Neutrophil (primary cell): ENCODE measurements around the gene ATXN7L3.

Experiments used
- H3K27ac ChIP-seq: fragments of 200-600 bp; sonication (generic); 2 replicates; pipeline ENCODE4 v1.5.1; 2016; ENCODE audit warnings: mild to moderate bottlenecking, moderate library complexity
- H3K27me3 ChIP-seq: fragments of 200-600 bp; sonication (generic); 2 replicates; pipeline ENCODE4 v1.6.0; 2016; ENCODE audit warnings: mild to moderate bottlenecking
- H3K36me3 ChIP-seq: fragments of 200-600 bp; sonication (generic); 2 replicates; pipeline ENCODE4 v1.5.1; 2017
- H3K4me1 ChIP-seq, 2 experiments: fragments of 200-600 bp in 1 of 2; sonication (generic) in 1 of 2; 1 replicate in 1 of 2; 2 replicates in 1 of 2; pipeline versions ENCODE4 v1.5.1 to v1.6.1; 2013 to 2016; ENCODE audit warnings: low read depth in 1 of 2, low read length in 1 of 2, mild to moderate bottlenecking in 1 of 2, moderate library complexity in 1 of 2; ENCODE audit not compliant: control insufficient read depth in 1 of 2, insufficient read depth in 1 of 2
- H3K4me3 ChIP-seq, 2 experiments: fragments of 200-600 bp in 1 of 2; sonication (generic) in 1 of 2; 1 replicate in 1 of 2; 2 replicates in 1 of 2; pipeline ENCODE4 v1.5.1; 2013 to 2016; ENCODE audit warnings: low read depth in 1 of 2, low read length in 1 of 2, mild to moderate bottlenecking in 1 of 2, moderate library complexity in 1 of 2
- H3K9me3 ChIP-seq: fragments of 200-600 bp; sonication (generic); 2 replicates; pipeline ENCODE4 v1.5.1; 2016
- TF ChIP-seq, protein P1 (sequence below): fragments of 200-600 bp; sonication (generic); IDR thresholded peaks from 2 replicates; pipeline ENCODE4 v1.5.1; 2016; ENCODE audit warnings: antibody characterized with exemption

ATXN7L3 gene

DNA sequence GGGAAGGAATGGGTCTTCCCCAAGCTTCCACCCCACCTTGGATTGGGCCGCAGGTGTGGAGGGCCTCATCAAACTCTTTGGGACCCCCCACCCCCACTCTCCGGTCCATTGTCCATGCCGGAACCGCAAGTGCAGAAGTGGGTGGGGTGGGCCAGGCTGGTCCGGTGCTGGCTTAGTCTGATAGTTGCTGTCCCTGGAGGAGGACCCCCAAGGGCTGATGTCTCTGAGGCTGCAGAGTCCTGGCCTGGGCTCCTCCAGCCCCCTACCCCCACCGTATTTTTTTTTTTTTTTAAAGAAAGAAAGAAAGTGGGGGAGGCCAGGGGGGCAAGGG, 7.1 kb upstream of the ATXN7L3 start:
- H3K27me3 ChIP-seq, result no peaks in the 10 kb centered on the region
- H3K9me3 ChIP-seq, result no peaks in the 10 kb centered on the region
- H3K4me3 ChIP-seq, result no peak overlapping the region
- no peak overlapping the region for H3K27ac ChIP-seq
- TF ChIP-seq, protein P1, sequence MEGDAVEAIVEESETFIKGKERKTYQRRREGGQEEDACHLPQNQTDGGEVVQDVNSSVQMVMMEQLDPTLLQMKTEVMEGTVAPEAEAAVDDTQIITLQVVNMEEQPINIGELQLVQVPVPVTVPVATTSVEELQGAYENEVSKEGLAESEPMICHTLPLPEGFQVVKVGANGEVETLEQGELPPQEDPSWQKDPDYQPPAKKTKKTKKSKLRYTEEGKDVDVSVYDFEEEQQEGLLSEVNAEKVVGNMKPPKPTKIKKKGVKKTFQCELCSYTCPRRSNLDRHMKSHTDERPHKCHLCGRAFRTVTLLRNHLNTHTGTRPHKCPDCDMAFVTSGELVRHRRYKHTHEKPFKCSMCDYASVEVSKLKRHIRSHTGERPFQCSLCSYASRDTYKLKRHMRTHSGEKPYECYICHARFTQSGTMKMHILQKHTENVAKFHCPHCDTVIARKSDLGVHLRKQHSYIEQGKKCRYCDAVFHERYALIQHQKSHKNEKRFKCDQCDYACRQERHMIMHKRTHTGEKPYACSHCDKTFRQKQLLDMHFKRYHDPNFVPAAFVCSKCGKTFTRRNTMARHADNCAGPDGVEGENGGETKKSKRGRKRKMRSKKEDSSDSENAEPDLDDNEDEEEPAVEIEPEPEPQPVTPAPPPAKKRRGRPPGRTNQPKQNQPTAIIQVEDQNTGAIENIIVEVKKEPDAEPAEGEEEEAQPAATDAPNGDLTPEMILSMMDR, result no peak
- peaks cover 32 to 36% of the 10 kb centered on the region in 2 experiments for H3K4me1 ChIP-seq
- peaks cover 61% of the 10 kb centered on the region for H3K36me3 ChIP-seq

DNA sequence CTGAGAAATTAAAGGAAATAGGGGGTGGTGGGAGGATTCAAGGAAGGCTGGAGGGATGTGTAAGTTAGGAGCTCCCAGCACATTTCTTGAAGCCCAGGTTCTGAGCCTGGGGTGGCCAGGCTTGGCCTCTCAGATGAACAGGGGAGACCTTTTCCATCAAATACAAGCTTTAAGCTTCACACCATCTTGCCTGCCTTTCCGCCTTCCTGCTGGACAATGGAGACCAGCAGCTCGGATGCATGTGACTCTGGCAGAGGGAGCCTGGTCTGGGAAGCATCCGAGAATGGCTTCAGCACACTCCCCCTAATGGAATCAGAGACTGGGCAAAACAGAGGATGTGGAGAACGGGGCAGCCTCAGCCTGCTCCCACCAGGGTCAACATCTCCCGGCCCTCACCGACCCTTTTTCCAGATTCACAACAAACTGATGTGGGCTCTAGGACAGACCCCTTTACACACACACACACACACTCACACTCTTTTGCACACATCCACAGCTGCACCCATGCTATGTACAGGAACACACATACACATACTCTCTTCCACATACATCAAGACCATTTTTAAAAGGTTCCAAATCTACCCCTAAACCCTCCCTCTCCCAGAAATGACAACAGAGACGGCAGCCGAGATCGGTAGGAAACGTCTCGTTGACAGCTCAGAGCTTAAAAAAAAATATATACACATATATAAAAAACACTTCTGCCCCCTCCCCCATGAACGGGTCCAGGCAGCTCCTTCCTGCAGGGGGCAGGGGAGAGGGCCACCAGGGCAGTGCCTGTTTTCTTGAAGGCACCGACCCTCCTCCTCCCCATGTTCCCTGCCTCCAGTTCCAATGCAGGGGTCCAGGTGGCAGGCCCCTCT, 6.5 kb upstream of the ATXN7L3 start:
- TF ChIP-seq, protein P1, result no peak
- peaks cover 55% of the 10 kb centered on the region for H3K36me3 ChIP-seq

DNA sequence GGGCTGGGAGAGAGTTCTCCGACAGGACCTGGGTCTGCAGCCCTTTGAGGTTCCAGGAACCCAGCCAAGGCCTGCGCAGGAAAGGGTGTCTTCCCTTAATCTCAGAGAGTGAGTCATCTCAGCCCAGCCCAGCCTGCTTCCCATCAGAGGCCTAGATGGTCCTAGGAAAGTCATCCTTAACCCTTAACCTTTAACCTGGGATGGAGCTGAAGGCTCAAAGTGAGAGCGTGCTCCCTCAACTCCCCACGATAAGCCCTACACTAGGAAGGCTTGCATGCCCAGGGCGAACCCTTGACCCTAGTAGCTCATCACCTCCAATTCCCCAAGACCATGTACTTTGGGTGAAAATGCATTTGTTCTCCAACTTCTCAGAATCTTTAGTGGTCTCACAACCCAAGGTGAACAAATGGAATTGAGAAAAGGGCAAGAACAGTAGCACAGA, 4.8 kb upstream of the ATXN7L3 start:
- H3K4me1 ChIP-seq, result peaks cover 27 to 33% of the 10 kb centered on the region in 2 experiments
- H3K9me3 ChIP-seq, result no peaks in the 10 kb centered on the region
- H3K4me3 ChIP-seq, result no peak overlapping the region
- TF ChIP-seq, protein P1, result no peak
- H3K36me3 ChIP-seq, result peaks cover 37% of the 10 kb centered on the region
- H3K27me3 ChIP-seq, result no peaks in the 10 kb centered on the region
- peak overlapping the region; percentile 21 for H3K27ac ChIP-seq

More for the DNA sequence above, 6.5 kb upstream of the ATXN7L3 start:
- Histone ChIP-seq H3K4me1 (peaks cover 34 to 39% of the 10 kb centered on the region in 2 experiments), H3K4me3 (no peak overlapping the region), H3K27ac (peak overlapping the region; percentile 29), H3K27me3 (no peaks in the 10 kb centered on the region), H3K9me3 (no peaks in the 10 kb centered on the region)

DNA sequence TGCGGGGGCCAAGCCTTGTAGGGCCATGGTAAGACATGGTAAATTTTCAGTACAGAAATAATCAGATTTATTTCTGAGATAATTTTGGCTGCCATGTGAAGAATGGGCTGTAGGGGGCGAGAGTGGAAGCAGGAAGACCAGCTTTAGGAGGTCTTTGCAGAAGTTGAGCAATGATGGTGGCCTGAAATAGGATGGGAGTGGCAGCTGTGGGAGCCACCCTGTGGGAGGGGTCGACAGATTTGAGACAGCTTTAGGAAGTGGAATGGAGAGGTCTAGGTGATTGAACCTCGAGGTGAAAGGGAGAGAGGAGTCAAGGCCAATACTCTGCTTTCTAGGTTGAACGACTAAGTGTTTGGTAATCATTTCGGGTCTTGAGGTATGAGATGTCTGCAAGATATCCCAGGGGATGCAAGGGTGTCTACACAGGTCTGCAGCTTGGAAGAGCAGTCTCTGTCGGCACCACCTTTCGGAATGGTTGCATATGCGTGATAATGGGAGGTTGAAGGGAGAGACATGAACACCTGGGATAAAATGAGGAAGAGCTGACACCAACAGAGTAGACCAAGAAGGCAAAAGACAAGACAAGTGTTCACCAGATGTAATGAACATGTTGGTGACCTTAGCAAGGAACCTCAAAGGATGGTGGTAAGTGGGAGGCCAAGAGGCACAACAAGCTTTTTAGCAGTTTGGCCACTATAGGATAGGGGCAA, 4.2 kb upstream of the ATXN7L3 start:
- Histone ChIP-seq H3K4me3 (no peak overlapping the region), H3K27me3 (no peaks in the 10 kb centered on the region), H3K27ac (peak overlapping the region; percentile 21), H3K9me3 (no peaks in the 10 kb centered on the region), H3K4me1 (peaks cover 22 to 29% of the 10 kb centered on the region in 2 experiments), H3K36me3 (peaks cover 32% of the 10 kb centered on the region)
- TF ChIP-seq, protein P1, result peak; percentile 63

DNA sequence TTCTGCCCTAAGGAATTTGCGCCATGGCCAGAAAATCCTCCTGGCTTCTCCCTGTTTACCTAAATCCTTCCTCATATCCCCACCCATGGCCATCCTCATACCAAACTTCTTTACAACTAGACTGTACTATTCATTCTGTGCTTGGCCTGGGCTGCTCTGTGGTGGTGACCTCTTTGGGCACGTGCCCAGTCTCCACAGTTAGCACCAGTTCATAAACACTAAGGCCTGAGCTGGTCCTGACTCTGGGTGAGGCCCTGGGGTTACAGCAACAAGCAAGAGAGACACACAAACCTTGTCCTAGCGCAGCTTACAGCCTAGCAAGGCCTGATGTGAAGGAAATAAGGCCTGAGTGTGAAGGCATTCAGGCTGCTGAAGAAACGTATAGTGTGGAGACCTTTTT, 3.1 kb upstream of the ATXN7L3 start:
- Histone ChIP-seq H3K4me3 (no peak overlapping the region), H3K9me3 (no peaks in the 10 kb centered on the region), H3K27me3 (no peaks in the 10 kb centered on the region), H3K27ac (no peak overlapping the region), H3K36me3 (peaks cover 20% of the 10 kb centered on the region), H3K4me1 (peaks cover 32 to 39% of the 10 kb centered on the region in 2 experiments)
- TF ChIP-seq, protein P1, result no peak
